ENCODE measurements around the gene WNT7B. TPM values are rescaled to one million over a fixed set of nuclear protein-coding genes. Genes with fewer than 3 reads are reported as not detected.

Gene WNT7B
- total RNA-seq, 1 donor from 2014 or later = 14.2 TPM

DNA sequence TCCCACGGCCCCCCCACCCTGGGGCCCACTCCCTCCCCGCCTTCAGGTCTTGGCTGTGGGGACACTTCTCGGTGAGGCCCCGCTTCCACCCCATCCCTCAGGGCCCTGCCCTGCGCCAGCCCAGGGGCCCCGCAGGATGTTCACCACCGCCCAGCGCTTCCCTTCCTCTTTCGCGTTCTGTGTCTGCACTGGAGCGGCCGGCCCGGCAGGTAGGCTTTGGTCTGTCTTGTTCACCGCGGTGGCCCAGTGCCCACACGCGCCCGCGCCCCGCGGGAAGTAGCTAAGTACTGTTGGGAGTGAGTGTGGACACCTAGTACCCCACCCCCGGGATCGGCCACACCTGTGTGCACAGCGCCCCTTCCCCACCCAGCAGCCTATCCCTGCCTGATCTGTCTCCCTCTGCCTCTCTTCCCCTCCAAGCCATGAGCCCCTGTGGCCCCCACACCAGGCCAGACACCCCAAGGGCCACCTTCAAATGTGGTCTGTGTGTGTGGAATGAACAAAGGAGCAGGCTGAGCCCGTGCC, 85.4 kb downstream of the WNT7B start:
- Mint-ChIP-seq H3K27ac (ENCODE audit: unreplicated experiment) (no peak overlapping the region), H3K4me1 (peaks cover 9% of the 10 kb centered on the region), H3K4me3 (no peak overlapping the region), H3K9me3 (no peaks in the 10 kb centered on the region), H3K27me3 (ENCODE audit: low read depth) (no peaks in the 10 kb centered on the region), H3K36me3 (ENCODE audit: low read depth) (no peaks in the 10 kb centered on the region)
- TF ChIP-seq, protein P1, sequence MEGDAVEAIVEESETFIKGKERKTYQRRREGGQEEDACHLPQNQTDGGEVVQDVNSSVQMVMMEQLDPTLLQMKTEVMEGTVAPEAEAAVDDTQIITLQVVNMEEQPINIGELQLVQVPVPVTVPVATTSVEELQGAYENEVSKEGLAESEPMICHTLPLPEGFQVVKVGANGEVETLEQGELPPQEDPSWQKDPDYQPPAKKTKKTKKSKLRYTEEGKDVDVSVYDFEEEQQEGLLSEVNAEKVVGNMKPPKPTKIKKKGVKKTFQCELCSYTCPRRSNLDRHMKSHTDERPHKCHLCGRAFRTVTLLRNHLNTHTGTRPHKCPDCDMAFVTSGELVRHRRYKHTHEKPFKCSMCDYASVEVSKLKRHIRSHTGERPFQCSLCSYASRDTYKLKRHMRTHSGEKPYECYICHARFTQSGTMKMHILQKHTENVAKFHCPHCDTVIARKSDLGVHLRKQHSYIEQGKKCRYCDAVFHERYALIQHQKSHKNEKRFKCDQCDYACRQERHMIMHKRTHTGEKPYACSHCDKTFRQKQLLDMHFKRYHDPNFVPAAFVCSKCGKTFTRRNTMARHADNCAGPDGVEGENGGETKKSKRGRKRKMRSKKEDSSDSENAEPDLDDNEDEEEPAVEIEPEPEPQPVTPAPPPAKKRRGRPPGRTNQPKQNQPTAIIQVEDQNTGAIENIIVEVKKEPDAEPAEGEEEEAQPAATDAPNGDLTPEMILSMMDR (conservative IDR thresholded peaks at IDR 0.05) = no peak
- DNase-seq (ENCODE audit: low read depth, low spot score) = no peak

DNA sequence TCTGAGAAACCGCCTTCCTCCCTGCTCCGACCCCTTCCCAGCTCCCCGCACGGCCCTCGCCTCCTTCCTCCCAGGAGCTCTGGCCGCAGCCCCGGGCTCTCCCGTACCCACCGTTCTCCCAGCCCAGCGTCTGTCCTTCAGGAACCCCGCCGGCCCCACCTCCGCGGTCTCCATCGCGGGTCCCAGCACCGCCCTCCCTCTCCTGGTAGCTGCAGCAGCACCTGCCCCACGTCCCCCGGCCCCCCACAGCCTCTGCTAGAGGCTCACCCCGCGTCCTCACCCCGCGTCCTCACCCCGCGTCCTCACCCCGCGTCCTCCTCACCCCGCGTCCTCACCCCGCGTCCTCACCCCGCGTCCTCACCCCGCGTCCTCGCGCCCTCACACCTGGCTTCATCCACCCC, 85.9 kb downstream of the WNT7B start:
- Mint-ChIP-seq H3K27ac (ENCODE audit: unreplicated experiment) (peak overlapping the region; percentile 62), H3K4me1 (peaks cover 13% of the 10 kb centered on the region), H3K4me3 (no peak overlapping the region), H3K9me3 (no peaks in the 10 kb centered on the region), H3K27me3 (ENCODE audit: low read depth) (no peaks in the 10 kb centered on the region), H3K36me3 (ENCODE audit: low read depth) (no peaks in the 10 kb centered on the region)
- TF ChIP-seq, protein P1 (conservative IDR thresholded peaks at IDR 0.05) = no peak
- DNase-seq (ENCODE audit: low read depth, low spot score) = no peak

DNA sequence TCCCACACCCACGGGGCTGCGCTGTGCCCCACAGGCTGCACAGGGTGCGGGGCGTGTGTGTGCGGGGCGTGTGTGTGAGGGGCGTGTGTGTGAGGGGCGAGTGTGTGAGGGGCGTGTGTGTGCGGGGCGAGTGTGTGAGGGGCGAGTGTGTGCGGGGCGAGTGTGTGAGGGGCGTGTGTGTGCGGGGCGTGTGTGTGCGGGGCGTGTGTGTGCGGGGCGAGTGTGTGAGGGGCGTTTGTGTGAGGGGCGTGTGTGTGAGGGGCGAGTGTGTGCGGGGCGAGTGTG, 86.7 kb downstream of the WNT7B start:
- H3K4me3 Mint-ChIP-seq = no peak overlapping the region
- no peaks in the 10 kb centered on the region for H3K9me3 Mint-ChIP-seq
- peak overlapping the region; percentile 27 for H3K27ac Mint-ChIP-seq (ENCODE audit: unreplicated experiment)

DNA sequence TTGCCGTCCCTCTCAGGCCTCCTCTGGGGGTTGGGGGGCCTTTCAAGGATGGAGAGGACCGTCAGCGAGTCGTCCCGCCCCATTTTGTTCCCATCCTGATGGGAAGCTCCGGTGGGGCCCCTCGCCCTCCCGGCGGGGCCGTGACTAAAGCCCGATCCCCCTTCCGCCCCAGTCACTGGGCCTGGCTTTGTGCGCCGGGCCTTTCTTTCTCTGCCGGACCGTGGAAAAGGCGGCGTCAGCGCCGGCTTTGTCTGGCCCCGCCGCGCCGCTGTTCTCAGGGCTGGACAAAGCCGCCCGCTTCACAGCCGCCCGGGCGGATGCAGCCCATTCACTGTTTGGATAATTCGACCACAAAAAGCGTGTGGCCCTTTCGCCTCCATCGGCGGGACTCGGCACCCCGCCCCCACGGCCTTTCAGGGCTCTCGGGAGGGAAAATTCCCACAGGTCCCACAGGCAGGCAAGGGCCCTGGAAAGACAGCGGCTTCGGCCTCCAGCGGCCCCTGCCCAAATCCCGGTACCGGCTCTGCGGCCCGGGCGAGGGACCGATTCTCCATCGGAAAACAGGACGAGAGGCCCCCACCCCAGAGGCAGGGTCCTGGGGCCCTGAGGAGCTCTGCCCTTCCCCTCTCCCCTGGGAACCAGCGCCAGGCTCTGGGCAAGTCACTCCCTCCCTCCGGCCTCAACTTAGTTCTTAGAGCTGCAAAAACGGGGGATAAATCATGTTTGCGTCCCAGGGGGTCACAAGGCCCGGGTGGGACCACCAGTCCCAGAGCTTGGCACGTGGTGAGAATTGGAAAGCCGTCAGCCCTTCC, 87.2 kb downstream of the WNT7B start:
- H3K36me3 Mint-ChIP-seq (ENCODE audit: low read depth) = no peaks in the 10 kb centered on the region
- H3K4me1 Mint-ChIP-seq = peaks cover 18% of the 10 kb centered on the region

More for the DNA sequence above, 86.7 kb downstream of the WNT7B start:
- Mint-ChIP-seq H3K36me3 (ENCODE audit: low read depth) (no peaks in the 10 kb centered on the region), H3K27me3 (ENCODE audit: low read depth) (no peaks in the 10 kb centered on the region), H3K4me1 (peaks cover 18% of the 10 kb centered on the region)
- TF ChIP-seq, protein P1 (conservative IDR thresholded peaks at IDR 0.05) = no peak
- no peak for DNase-seq (ENCODE audit: low read depth, low spot score)

DNA sequence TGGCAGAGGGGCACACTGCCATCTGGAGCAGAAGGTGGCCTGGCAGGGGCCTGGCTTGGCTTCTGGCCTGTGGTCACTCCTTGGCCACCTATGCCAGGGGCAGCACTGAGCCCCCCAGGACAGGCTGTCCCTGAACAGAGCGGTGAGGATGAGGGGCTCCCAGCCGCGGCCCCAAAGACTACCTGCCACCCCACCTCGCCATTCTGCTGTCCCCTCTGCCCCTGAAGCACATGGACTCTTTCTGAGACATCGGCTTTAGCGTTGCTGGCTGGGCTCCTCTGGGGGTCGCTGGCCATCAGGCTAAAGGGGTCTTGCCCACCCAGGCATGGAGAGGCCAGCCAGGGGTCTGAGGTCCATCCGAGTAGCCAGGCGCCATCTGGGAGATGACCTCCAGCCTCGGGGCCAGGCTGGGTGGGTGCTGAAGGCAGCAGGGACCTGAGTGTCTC, 87.8 kb downstream of the WNT7B start:
- peaks cover 18% of the 10 kb centered on the region for H3K4me1 Mint-ChIP-seq
- TF ChIP-seq, protein P1 (conservative IDR thresholded peaks at IDR 0.05) = no peak
- H3K4me3 Mint-ChIP-seq = no peak overlapping the region
- H3K9me3 Mint-ChIP-seq = no peaks in the 10 kb centered on the region
- peak overlapping the region; percentile 67 for H3K27ac Mint-ChIP-seq (ENCODE audit: unreplicated experiment)
- H3K27me3 Mint-ChIP-seq (ENCODE audit: low read depth) = no peaks in the 10 kb centered on the region
- no peak for DNase-seq (ENCODE audit: low read depth, low spot score)
- no peaks in the 10 kb centered on the region for H3K36me3 Mint-ChIP-seq (ENCODE audit: low read depth)

More for the DNA sequence above, 87.2 kb downstream of the WNT7B start:
- no peaks in the 10 kb centered on the region for H3K27me3 Mint-ChIP-seq (ENCODE audit: low read depth)
- peak overlapping the region; percentile 67 for H3K4me3 Mint-ChIP-seq
- peak; percentile 53 for DNase-seq (ENCODE audit: low read depth, low spot score)
- H3K27ac Mint-ChIP-seq (ENCODE audit: unreplicated experiment) = peak overlapping the region; percentile 67
- no peaks in the 10 kb centered on the region for H3K9me3 Mint-ChIP-seq
- TF ChIP-seq, protein P1 (conservative IDR thresholded peaks at IDR 0.05) = no peak

Data from neural crest cell (in vitro differentiated cells).